ENCODE results near the gene C1QTNF9.
"Not testable (repeated sequence)": the region's sequence is repeated elsewhere in the genome, so short reads cannot be mapped to it uniquely, and the experiment has no call there.

C1QTNF9 gene

DNA sequence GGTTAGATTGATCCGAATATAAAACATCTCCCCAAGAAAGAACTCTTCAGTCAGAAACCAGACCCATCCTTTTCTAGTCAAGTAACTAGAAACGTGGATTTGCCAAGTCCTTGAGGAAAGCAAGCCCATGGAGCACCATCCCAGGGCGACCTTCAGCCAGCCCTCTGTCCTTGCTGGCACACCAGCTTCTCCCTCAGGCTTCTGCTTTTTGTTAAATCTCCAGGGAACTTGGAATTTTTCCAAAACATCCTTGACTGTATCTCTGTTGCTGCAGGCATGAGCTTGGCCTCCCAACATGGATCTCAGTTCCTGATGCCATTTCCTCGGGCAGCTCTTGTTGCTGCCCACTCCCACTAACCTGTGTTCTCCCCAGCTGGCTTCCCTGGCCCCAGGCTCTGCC lies 27.1 kb upstream of the C1QTNF9 start:
- no peak for DNase-seq (ENCODE audit: low read depth)

DNA sequence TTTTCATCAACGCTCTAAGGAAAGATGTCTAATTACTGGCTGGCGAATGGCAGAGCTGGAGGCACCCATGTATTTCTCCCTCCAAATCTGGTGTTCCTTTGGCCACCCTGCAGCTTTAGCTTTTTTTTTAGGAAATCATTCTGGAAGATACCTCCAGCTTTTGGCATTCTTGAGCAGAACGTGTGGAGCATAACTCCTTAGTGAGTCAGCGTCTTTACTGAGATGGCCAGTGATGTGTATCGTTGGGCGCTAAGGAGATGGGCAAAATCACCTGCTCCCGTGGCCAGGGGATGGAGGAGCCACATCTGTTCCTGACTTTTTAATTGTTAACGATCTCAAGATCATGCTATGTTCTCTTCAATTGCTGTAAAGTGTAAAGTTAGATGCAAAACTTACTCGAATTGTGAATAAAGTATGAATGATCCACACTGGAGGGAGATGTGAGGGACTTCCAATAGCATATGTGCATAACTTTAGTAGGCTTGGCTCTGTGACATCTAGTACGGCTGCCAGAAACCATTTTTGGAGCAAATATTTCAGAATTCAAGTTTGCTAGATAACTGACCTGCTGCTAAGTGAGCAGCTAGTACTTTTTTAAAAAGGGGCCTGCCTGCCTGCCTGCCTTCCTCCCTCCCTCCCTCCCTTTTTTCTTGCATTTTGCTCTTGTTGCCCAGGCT lies 24.4 kb upstream of the C1QTNF9 start:
- no peak for DNase-seq (ENCODE audit: low read depth)

DNA sequence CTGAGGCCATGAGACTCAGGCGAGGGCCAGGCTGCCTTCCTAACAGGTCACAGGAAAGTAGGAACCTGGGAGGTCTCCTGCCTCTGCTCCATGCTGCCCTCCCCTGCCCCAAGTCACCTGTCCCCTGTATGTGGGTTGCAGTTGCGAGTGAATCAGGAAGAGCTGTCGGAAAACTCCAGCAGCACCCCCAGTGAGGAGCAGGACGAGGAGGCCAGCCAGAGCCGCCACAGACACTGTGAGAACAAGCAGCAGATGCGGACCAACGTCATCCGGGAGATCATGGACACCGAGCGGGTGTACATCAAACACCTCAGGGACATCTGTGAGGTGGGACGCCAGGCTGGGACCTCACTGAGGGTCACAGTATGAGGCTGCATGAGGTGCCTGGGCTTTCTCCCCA lies 22.8 kb upstream of the C1QTNF9 start:
- no peak for DNase-seq (ENCODE audit: low read depth)

DNA sequence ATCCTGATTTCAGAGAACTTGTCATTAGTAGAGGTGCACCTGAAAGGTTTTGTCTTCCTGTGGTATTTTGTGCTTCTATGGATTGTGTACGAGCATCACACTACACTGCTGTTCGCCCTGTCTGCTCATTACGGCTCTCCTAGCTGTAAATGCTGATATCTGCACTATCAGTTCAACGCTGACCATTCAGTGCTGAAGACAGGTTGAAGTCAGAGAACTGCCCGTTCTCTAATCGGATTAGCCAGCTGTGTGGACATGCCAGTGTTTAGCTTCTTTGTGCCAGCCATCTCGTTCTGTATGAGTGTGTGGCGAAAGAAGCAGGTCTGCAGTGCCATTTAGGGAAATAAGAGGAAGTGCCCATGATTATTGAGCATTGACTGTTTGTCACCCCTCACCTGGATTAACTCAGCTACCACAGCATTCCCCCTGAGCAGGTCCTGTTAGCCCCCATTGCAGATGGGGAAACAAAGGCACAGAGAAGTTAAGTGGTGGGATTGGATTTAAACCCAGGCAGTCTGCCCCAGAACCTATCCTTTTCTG lies 21.6 kb upstream of the C1QTNF9 start:
- no peak for DNase-seq (ENCODE audit: low read depth)

DNA sequence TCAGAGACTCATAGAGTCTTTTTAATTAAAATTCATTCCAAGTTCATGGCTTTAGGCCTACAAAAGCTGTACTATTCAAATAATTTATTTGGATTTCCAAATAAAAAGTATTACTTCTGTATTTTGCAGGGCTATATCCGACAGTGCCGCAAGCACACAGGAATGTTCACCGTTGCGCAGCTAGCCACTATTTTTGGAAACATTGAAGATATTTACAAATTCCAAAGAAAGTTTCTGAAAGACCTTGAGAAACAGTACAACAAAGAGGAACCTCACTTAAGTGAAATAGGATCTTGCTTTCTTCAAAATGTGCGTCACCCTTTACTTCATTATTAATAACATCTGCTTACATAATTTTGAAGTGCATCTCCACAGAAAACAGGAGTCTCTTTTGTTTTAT lies 20.5 kb upstream of the C1QTNF9 start:
- DNase-seq (ENCODE audit: low read depth), result no peak

DNA sequence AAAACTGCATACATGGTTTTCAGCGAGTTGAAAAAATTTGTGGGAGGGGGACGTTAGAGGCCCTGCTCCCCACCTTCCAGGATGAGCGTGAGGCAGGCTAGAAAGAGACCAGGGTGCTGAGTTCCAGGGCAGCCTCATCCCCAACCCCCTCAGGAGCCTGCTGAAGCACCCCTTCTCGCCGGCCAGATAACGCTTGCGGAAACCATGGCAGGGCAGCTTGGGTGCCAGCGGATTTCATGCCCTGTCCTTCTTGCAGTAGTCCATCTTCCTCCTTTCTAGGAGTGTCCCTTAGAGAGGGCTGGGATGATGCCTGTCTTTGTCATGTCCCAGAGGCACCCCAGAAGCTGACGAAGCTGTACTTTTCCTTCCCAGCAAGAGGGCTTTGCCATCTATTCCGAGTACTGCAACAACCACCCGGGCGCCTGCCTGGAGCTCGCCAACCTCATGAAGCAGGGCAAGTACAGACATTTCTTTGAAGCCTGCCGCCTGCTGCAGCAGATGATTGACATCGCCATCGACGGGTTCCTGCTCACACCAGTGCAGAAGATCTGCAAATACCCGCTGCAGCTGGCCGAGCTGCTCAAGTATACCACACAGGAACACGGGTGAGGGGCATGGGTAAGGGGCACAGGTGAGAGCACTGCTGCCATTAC lies 19.0 kb upstream of the C1QTNF9 start:
- no peak for DNase-seq (ENCODE audit: low read depth)

DNA sequence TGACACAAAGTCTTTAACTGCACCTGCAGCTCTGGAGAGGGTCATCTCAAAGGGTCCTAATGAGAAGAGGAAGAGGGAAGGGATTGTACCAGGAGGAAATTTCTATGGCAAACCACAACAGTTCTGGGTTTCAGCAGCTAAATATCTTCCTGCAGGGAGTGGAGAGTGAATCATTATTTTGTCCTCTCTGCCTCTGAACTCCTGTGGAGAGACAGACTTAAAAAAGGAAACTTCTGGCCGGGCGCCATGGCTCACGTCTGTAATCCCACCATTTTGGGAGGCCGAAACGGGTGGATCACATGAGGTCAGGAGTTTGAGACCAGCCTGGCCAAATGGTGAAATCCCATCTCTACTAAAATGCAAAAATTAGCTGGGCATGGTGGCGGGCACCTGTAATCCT lies 16.9 kb upstream of the C1QTNF9 start:
- DNase-seq (ENCODE audit: low read depth), result no peak

DNA sequence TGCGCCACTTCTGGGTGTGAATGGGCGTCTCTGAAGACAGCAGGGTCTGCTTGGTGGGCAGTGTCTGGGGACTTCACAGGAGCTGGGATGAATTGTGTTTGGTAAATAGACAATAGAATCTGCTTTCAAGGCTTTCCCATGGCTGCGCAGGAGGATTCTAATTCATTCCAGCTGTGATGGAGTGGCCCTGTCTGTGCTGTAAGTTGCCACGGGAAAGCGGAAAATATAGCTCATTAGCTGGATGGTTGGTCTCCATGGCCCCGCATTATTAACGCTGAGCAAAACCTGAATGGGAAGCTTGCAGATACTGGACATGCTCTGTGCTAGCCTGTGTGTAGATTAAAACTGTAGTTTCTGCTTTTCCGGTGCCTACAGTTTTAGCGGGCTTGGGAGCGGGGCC lies 15.6 kb upstream of the C1QTNF9 start:
- no peak for DNase-seq (ENCODE audit: low read depth)

DNA sequence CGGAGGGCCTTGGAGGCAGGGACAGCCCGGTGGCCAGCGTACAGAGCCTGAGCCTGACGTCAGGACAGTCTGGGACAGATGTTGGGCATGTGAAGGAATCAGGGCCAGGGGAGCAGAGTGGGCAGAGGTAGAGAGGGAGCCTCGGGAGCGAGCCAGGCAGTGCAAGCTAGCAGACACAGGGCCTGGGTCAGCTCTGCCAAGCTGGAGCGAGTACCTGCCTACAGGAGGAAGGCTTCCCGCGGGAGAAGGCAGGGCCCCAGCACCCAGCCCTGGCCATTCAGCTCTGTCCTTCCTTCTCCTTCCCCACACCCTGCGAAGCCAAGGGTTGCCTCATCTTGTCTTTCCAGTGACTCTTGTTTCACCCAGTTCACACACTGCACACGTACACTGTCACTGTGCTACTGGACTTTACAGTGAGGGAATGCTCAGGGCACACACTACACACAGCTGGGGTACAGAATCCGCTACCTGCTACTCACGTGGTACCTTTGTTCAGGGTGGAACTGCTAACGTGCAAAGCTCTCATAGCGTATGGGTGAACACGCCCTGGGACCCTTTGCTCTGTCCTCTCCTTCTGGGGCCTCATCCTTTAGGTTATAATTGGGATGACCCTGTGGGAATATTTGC lies 9.8 kb upstream of the C1QTNF9 start:
- no peak for DNase-seq (ENCODE audit: low read depth)

DNA sequence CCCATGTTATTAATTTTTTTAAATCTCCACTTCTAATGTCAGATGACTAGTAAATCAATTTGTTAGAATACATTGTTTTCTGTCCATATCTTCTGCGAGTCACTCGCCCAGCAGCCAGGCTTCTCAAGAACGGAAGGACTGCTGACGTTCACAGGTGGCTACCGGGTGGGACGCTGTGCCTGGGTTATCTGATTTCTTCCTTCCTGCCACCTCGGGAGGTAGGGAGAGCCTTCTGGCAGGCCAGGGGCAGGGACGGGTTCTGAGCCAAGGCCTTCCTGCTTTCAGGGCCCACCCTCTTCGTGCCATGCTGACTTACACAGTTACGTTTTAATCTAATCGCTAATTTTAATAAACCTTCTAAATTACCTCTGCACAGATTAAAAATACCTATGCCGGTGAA lies 7.9 kb upstream of the C1QTNF9 start:
- DNase-seq (ENCODE audit: low read depth), result no peak

DNA sequence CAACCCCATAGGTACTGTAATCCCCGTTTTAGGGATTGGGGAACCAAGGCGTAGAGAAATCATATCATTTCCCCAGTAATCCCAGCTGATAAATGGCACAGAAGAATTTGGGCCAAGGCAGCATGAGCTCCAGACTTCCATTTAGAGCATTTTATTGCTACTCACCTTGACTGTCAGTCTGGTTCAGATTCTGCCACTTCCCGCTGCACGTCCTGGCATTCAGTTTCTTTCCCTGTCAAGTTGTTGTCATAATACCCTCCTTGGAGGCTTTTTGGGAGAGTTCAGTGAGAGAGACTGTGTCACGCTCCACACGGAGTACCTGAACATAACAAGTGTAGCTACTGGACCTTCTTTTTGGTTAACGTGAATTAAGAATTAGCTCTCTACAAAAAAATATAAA lies 7.5 kb upstream of the C1QTNF9 start:
- no peak for DNase-seq (ENCODE audit: low read depth)

DNA sequence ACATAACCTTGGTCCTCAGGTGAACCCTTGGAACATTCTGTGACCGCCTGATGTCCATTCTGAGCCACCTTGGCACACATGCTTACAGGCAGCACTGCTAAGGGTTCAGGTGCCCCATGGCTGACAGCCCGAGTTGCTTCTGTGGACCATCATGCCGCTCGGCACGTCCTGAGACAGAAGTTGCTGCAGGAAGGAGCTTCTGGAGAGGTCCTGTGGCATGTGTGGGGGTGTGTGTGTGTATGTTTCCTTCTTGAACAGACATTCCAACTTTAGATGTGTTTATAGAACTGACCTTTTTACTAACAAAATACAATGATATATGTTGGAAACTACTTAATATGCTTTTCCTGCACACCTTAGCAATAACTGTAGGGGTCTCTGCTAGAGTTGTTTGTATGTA lies 4.8 kb upstream of the C1QTNF9 start:
- no peak for DNase-seq (ENCODE audit: low read depth)

DNA sequence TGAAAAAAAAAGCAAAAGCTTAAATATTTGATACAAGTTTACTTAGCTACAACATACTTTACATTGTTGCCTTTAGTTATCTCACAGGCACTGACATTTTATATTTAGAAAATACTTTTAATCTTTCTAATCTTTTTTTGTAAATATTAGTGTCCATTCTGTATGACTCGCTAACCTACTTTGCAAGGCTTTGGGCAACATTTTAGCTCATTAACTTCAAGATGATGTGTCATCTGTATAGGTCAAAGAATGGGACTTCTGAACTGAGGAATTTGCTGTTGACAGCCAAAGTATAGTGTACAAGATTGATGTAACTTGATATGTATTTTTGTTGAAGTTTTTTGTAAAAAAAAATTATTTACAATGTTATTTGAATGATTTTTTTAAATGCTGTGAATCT lies 2.7 kb upstream of the C1QTNF9 start:
- no peak for DNase-seq (ENCODE audit: low read depth)

DNA sequence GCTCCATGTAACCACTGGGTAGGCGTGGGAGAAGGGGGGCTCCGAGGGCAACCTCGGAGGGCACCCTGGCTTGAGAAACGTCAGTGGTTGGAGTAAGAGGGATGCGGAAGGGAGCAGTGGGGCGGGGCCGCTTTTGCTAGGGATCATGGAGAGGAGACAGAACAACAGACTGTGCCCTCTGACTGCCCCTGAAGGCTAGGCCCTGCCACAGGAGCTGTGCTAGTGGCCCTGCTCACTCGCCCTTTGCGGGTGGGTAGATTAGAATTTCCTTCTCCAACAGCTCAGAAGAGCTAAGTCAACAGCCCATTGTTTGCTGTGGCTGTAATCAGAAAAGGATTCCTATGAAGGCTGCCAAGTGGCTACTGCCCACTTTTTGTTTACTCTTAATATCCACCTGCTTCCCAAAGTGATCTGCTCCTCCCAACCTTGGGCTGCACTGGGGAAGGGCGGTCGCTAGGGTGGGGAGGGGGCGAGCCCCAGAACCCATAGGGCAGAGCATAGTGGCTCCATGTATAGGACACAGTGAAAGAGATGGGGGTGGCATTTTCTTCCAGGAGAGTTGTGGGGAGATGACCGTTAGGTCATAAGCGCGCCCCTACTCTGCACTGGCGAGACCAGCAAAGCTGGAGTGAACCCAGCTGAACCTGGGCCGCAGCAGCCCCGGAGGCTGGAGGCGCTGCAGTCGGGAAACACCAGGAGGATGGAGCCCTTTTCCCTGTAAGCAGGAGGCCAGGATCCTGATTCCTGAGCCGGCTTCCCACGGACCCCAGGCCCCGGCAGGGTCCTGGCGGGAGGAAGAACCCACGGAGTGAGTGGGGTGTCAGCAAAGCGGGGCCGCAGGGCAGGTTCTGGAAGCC lies 1.9 kb upstream of the C1QTNF9 start:
- no peak for DNase-seq (ENCODE audit: low read depth)

DNA sequence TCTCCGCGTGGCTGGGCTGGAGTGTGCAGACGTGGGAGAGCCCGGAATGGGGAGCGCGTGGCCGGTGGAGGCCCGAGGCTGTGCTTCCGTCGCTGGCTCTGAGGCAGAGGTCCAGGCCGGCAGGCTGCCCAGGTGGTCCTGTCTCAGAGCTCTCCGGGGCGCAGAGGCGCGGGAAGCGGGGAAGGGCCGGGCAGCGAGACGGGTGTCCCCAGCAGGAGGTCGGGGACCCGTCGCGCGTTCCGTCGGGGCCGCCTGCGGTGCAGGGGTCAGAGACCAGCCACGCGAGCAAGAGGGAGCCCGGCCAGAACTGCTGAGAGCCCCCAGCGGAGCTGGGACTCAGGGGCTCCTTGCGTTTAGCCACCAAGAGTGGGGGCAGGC lies 1.3 kb upstream of the C1QTNF9 start:
- no peak for DNase-seq (ENCODE audit: low read depth)

DNA sequence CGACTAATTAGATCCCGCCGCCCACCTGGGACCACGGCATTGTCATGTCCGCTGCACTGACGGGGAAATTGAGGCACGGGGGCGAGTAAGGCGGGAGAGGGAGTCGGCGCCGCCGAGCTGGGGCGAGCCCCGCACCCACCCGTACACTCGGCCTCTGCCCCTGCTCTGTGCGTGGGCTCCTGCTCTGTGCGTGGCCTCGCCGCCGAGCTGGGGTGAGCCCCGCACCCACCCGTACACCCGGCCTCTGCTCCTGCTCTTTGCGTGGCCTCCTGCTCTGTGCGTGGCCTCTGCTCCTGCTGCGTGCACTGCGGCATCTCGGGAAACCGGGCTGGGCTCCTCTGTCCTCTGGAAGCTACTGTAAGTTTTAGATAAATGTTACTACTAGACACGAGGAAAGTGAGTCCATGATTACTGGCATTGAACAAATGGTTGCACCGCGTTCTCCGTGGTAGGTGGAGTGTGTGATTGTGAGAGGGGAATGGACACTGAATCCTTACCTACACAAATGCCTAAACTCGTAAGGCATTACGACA lies 826 bp upstream of the C1QTNF9 start:
- no peak for DNase-seq (ENCODE audit: low read depth)

DNA sequence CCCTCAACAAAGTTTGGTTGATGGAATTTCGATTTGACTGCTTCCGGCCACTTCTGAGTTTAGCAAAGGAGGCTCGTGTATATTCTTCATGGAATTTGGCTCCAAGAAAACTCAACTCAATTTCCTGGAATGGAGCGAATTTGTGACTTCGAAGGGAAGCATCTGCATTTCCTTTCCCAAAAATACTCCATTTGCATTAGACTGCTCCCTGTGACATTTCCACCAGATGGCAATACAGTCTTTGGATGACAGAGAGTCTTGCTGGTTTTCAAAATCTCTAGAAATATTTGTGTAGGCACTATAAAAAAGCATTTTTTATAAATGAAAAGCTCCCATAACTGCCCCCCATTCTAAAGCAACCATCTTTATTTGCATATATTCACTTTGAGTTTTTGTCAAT lies 4.1 kb downstream of the C1QTNF9 start:
- no peak for DNase-seq (ENCODE audit: low read depth)

DNA sequence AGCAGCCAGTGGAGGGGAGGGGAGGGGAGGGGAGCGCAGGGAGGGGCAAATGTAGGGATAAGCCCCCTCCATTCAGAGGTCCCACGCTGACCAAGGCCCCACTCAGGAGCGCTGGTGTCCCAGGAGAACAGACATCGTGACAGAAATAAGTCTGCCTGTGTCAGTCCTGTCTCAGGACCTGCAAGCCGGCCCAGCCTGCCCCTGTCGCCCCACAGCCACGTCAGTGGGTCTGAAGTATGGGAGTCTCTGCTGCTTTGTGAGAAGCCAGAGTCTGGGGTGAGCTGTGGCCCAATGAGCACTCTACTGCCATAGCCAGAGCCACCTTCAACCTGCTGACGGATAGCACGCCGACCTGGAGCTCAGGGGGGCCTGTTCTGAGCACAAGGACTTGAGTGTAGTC lies 8.5 kb downstream of the C1QTNF9 start:
- not testable (repeated sequence) for DNase-seq (ENCODE audit: low read depth)

DNA sequence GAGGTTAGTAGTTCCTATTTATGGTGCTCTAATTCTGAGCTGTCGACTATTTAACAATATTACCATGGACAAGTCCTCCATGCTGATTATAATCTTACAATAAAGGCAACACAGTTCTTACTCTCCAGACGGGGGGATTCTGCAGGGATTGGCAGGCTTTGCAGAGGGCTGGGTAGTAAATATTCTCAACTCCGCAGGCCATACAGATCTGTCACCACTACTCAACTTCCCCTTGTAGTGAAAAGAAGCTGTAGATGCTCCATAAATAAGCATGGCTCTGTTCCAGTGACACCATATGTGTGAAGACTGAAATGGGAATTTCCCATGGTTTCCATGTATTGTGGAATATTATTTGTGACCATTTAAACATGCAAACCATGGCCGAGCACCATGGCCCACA lies 9.5 kb downstream of the C1QTNF9 start:
- not testable (repeated sequence) for DNase-seq (ENCODE audit: low read depth)

DNA sequence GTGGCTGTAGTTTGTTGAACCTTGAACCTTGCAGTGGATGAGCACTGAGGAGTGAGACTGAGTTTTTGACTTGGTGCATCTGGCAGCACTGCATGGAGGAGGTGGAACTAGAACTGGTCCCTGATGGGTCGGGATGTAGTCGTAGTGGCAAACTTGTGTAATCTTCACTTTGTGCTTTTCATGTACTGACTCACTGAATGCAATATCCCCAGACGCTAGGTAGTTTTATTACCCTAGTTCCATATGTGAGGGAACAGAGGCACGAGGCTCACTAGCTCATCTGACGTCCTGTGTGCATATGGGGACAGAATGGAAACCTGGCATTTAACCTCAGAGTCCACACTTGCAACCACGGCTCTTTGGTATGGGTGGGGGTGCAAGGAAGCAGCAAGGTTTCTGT lies 10.3 kb downstream of the C1QTNF9 start:
- DNase-seq (ENCODE audit: low read depth), result not testable (repeated sequence)

DNA sequence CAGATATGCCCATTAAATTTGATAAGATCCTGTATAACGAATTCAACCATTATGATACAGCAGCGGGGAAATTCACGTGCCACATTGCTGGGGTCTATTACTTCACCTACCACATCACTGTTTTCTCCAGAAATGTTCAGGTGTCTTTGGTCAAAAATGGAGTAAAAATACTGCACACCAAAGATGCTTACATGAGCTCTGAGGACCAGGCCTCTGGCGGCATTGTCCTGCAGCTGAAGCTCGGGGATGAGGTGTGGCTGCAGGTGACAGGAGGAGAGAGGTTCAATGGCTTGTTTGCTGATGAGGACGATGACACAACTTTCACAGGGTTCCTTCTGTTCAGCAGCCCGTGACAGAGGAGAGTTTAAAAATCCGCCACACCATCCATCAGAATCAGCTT lies 12.0 kb downstream of the C1QTNF9 start:
- DNase-seq (ENCODE audit: low read depth), result not testable (repeated sequence)

DNA sequence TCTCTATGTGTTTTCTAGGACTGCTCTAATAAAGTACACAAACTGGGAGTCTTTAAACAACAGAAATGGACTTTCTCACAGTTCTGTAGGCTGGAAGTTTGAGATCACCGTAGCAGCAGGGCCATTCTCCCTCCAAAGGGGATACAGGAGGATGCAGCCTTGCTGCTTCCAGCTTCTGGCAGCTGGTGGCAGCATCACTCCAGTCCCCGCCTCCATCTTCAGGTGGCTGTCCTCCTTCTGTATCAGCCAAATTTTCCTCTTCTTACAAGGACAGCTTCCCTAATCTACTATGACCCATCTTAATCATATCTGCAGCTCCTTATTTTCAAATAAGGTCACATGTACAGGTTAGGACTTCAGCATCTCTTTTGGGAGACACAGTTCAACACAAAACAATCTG lies 13.1 kb downstream of the C1QTNF9 start:
- DNase-seq (ENCODE audit: low read depth), result not testable (repeated sequence)

All from HS-27A (cell line).